Hindlimb muscle (tissue), 1 donor: ENCODE data around the gene DLX6. TPM values are rescaled to one million over a fixed set of nuclear protein-coding genes. Genes with fewer than 3 reads are reported as not detected.

Source experiments
- DNase-seq: peaks from one replicate; pipeline ENCODE4 v3.0.0-alpha.2; 2013
- polyA plus RNA-seq: library from polyadenylated mRNA; unstranded; fragments of 120-200 nt; gene quantifications from one replicate; pipeline ENCODE4 v1.2.1, GENCODE V29; 2013; ENCODE audit not compliant: insufficient read length

The DLX6 gene
- polyA plus RNA-seq, 1 donor, result not detected

DNA sequence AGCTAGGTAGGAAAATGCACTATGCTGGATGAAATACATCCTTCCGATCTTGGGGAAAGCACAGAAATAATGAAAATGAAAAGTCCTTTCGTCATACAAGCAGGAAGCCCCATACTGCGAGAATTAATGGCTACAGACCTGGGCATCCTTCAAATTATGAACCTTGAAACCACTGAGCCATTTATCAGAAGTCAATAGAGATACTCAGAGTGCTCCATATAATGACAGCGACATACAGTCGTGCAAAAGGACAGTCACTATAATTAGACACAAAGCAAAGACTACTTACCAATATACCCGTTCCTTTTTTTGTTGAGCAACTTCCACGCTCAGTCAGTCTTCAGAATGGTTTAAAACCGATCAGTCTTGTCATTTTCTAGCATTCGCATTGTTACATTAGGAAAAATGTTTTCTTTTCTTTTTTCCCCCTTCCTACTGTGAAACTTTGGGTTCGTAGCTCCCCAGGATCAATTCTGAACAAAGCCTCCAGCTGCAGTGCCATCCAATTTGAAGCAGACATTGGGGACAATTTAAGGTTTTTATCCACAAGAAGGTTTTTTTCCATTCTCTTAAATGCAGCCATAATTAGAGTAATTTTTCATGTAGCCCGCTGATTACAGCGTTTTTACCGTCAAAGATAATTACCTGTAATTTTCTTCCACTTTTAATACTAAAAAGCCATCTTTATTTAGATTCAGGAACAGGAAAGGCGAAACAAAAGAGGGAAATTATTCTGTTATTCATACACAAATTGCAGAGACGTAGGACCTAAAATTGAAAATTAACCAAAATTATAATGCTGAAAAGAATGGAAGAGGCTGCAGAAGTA, 6.4 kb downstream of the DLX6 start:
- no peak for DNase-seq

DNA sequence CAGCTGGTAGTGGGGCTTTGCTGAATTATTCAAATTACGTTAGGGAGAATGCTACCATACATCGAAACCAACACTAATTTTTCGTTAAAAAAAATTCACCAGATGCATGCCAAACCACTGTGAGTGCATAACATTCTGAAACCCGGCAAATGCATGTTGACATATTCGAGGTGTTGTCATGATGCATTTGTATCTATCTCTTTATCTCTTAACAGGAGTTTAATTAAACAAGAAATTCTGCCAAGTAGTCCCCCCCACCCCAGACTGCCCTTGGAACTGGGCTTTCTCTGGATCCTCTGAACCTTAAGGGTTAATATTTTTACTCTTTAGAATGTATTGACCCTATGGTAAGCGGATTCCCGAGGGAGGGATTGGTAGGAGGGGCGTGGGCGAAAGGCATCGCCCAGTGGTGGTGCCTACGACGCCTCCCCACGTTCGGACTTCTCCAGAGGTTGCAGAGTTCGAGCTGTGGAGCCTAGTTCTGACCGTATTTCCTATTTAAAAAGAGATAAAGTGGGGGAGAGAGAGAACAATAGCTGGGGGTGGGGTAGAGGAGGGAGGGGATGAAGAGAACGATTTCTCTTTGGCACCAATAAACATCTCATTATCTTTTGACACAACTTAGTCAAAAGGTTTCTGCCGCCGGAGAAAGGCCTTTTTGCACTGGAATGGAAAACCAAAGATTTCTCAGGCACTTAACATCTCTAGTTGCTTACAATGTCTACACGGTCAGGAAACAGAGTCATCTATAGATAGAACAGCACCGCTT, 7.2 kb downstream of the DLX6 start:
- no peak for DNase-seq

DNA sequence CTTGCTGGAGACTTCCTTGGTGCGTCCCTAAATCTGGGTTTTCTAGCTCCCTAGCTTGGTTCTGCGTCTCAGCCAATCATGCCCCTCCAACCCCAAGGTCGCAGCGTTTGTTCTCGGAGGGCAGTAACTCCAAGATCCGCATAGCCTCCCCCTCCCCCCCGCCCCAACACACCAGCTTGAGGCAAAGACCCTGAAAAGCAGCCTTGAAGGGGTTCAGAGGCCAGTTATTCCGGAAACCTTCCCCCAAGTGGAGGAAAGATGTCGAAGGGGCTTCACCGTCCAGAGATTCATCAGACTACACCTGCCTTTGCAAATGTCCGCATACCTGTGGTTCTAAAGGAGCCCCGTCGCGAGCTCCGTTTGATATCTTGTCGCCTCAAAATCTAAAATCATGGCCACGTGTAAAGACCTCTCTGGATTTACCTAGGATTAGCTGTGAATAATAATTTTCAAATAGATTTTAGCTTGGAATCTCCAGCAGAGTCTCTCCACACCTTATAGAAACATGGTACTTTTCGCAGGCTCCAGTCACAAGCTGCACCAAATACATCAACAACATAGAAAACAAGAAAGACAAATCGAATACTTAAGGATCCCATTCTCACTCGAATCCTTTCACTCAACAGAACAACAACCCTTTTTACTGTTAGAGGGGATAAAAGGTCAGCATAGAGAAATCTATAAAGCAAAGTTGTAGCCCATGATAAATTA, 7.9 kb downstream of the DLX6 start:
- no peak for DNase-seq

DNA sequence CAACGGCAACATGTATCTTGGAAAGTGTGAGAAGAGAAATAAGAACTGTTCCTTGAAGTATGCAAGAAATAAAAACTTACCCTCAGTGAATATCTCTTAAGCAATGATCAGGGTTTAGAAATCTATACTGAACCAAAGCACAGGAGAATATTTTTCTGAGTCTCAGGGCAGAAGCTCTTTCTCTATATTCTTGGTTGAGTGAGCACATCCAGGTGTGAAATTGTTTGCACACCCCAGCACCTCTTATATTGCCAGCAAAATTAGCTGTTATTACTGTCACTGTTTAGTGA, 8.4 kb downstream of the DLX6 start:
- DNase-seq, result no peak

GRCh38 chr7:97014145-97014750, 8.9 kb downstream of the DLX6 start:
- no peak for DNase-seq

DNA sequence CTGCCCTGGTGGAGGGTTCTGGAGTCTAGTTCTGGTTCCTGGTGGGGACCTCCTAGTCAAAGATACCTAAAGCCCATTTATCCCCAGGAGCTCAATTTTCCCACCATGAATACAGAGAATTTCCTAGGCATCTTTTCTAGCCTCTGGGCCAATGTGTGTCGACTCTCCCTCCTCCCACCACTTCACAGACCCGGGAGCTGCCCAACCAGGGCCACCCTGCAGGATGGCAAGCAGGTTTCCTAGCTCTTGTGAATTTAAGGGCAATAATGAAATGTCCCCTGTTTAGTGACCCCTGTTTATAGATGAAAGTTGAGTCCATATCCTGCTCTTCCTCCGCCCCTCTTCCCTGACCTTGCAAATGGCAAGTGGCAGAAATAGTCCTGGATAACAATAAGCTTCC, 9.9 kb downstream of the DLX6 start:
- DNase-seq, result no peak

- no peak for DNase-seq
These were observed 10.5 kb downstream of the DLX6 start for GRCh38 chr7:97015756-97016380.

DNA sequence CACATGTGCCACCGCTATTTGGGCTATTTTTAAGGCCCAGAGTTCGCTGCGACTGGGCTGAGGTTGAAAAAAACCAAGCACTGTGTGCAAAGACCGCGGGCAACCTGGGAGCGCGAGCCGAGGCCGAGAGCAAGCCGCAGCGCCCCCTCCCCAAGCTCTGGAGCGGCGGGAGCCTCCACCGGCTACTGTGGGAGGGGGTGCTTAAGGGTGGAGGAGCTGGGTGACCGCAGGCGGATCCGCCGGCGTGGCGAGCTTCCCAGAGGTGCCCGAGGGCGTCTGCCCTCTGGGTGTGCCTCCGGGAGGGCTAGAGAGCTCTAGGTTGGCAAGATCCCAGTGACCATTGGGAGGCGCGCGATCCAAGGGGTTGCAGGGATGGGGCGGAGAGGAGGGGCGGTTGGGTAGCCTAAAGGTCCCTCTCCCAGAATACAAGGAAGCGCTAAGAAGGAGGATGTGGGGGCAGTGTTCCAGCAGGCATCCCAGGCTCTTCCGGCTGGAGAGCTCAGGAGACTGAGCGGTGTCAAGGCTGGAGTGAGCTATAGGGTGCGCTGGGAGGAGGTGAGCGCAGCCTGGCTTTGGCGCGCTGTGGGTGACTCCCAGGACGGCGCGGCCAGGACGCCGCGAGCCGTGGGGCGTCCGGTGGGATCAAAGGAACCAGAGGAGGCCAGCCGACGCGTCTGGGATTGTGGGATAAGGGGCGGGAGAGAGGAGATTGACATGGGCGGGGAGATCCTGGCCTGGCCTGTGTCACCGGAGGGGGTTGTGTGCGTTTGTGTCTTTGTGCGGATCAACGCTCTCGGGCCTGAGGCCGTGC, 11.2 kb downstream of the DLX6 start:
- DNase-seq, result no peak

- DNase-seq, result no peak
These were observed 12.1 kb downstream of the DLX6 start for GRCh38 chr7:97017192-97018125.

DNA sequence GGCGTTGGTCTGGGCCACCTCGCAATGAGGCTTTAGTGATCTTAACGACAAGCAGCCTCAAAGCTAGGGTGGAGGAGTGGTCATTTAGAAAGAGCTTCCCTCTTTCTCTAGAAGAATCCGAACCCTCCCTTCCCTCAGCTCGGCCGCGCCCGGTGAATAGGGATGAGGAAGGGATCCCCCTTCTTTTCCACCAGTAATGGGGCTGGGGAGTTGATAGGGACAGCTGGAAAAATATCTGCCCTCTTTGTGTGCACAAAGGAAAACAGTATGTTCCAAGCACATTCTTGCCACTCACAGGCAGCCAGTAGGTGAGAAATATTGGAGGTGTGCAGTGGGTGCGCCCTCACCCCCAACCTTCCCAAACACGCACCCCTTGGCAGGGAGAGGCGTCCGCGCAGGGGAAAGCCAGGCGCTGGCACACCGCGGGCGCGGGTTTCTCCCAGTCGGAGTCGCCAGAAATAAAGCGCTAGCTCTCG, 12.8 kb downstream of the DLX6 start:
- no peak for DNase-seq

- DNase-seq, result no peak
These were observed 13.6 kb downstream of the DLX6 start for GRCh38 chr7:97018791-97019531.

DNA sequence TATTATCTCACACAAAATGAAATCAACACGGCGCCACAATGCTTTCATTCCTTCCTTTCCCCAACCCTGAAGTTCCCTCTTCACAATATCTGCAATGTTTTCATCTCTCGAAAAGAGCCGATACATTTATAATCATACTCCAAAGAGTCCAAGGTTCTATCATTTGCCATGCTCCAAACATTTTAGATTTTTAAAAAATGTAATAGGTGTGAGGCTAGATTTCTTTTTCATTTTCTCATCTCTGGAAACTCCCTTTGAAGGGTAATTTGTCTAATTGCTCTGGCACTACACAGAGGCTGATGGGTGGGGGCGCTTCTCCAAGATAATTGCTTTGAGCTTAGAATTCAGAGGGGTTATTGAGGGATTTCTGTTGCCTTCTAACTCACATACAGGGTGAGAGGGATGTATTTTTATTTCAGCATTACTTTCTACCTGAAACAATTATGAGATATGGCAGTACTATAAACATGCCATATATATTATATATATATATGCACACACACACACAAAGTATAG, 14.4 kb downstream of the DLX6 start:
- DNase-seq, result no peak

DNA sequence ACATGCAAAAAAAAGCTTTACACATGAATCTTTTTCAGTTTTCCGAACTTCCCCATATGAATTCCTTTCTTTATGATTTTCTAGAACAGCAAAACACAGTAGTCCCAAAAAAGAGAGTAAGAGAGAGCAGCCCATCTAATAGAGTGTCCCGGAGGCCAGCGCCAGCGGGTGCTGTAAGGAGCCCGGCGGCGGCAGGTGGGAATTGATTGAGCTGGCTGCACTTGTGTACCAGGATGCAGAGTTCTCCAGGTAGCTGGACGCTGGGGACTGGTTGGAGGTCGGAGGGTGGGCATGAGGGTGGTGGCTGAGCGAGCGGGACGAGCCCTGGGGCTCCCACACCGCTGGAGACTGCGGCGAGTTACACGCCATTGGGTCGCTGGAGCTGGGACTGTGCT, 15.2 kb downstream of the DLX6 start:
- no peak for DNase-seq

DNA sequence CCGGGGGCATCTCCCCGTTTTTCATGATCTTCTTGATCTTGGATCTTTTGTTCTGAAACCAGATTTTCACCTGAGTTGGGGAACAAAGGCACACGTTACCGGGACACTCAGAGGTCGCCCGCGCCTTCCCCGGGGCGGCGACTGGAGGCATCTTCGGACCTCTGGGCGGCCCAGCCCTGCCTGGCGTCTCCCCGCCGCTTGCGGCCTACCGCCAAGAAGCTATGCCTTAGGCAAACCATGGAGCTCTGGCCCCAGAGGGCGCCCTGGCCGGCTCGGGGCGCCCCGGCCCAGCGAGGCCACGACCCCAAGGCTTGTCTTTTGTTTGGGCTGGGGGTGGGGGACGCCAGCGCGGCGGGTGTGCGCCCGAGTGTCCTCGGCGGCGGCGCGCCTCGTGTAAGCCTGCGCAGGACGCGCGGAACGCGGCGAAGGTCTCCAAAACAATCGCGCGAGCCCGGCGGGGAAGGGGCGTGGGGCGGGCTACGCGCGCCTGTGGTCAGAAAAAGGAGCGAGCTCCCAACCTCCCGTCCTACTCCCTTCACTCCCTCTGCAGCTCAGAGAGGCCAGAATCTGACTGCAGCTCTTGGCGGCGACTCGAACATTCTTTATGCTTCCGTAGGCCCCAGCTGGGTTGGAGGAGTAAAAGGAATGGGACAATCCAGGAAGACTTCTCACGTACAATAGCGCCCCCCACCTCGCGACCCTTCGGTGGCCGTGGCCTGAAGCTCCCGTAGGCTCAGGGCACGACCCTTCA, 15.8 kb downstream of the DLX6 start:
- DNase-seq, result no peak

- no peak for DNase-seq
These were observed 16.6 kb downstream of the DLX6 start for GRCh38 chr7:97021747-97022490.

GRCh38 chr7:97022491-97023306, 17.3 kb downstream of the DLX6 start:
- DNase-seq, result no peak
